CD4-positive, alpha-beta T cell (primary cell): ENCODE data around the gene CLEC1B. TPM values are rescaled to one million over a fixed set of nuclear protein-coding genes. Genes with fewer than 3 reads are reported as not detected.

Experiments used
- ATAC-seq: fragments of 200-7000 bp; cut with Tn5 transposase; one replicate; pipeline ENCODE4 v1.10.0; 2022; ENCODE audit warnings: mild to moderate bottlenecking; ENCODE audit not compliant: poor library complexity
- CTCF ChIA-PET: fragments of 350-600 bp; sonication (Branson Sonifier 250); formaldehyde crosslinking; loops from one replicate; lab custom pipeline; 2021; ENCODE audit warnings: antibody characterized with exemption, inconsistent platforms; lab: Charles Lee
- POLR2A ChIA-PET: fragments of 350-600 bp; sonication (Branson Sonifier 250); formaldehyde crosslinking; loops from one replicate; lab custom pipeline; 2021; ENCODE audit warnings: antibody characterized with exemption, inconsistent platforms; lab: Charles Lee
- DNase-seq, 14 experiments: peaks; one replicate each; pipeline ENCODE4 v3.0.0-alpha.2; 2013 to 2020; ENCODE audit warnings: mixed read lengths in 2 of 14
- H3K27ac ChIP-seq, 2 donors: one replicate each; pipeline versions ENCODE4 v1.5.1 to v1.7.0; 2013; ENCODE audit warnings: low read length in 2 of 2, low read depth in 1 of 2, mild to moderate bottlenecking in 1 of 2
- H3K27me3 ChIP-seq, 2 experiments: 1 replicate in 1 of 2; 2 replicates in 1 of 2; pipeline versions ENCODE4 v1.6.1 to v1.7.0; 2013; ENCODE audit warnings: low read length in 2 of 2, control low read depth in 1 of 2, mild to moderate bottlenecking in 1 of 2, moderate library complexity in 1 of 2; ENCODE audit not compliant: insufficient read depth in 2 of 2, control insufficient read depth in 1 of 2
- H3K36me3 ChIP-seq: one replicate; pipeline ENCODE4 v1.6.1; 2013; ENCODE audit warnings: low read length, control low read depth; ENCODE audit not compliant: insufficient read depth
- H3K4me1 ChIP-seq: one replicate; pipeline ENCODE4 v1.6.1; 2013; ENCODE audit warnings: low read length, control low read depth; ENCODE audit not compliant: insufficient read depth
- H3K4me3 ChIP-seq: one replicate; pipeline ENCODE4 v1.5.1; 2013; ENCODE audit warnings: mild to moderate bottlenecking, low read length, moderate library complexity
- H3K9me3 ChIP-seq, 2 experiments: 1 replicate in 1 of 2; 2 replicates in 1 of 2; pipeline versions ENCODE4 v1.6.1 to v1.7.0; 2013; ENCODE audit warnings: low read length in 2 of 2, mild to moderate bottlenecking in 2 of 2, control low read depth in 1 of 2, moderate library complexity in 1 of 2; ENCODE audit not compliant: control insufficient read depth in 1 of 2, insufficient read depth in 1 of 2
- H3K27ac Mint-ChIP-seq: one replicate; pipeline ENCODE4 v1.8.0; 2020; ENCODE audit warnings: mixed read lengths
- H3K27me3 Mint-ChIP-seq: one replicate; pipeline ENCODE4 v1.8.0; 2021; ENCODE audit warnings: mixed read lengths
- H3K36me3 Mint-ChIP-seq: one replicate; pipeline ENCODE4 v1.8.0; 2021; ENCODE audit warnings: low read depth, mixed read lengths
- H3K4me1 Mint-ChIP-seq: one replicate; pipeline ENCODE4 v1.8.0; 2021; ENCODE audit warnings: low read depth, mixed read lengths
- H3K4me3 Mint-ChIP-seq: one replicate; pipeline ENCODE4 v1.8.0; 2020; ENCODE audit warnings: mild to moderate bottlenecking, mixed read lengths
- H3K9me3 Mint-ChIP-seq: one replicate; pipeline ENCODE4 v1.8.0; 2020; ENCODE audit warnings: mixed read lengths
- intact Hi-C, 2 experiments: fragments of 100-400 bp; cut with DNase I in 1 of 2; cut with micrococcal nuclease in 1 of 2; formaldehyde crosslinking; loops; one replicate each; pipeline versions ENCODE4 v1.15.1 to v1.9.0; 2023 to 2025; cut with DNase I, micrococcal nuclease
- total RNA-seq, 174 experiments: library from RNA in 2 of 174; stranded (reverse) in 2 of 174; gene quantifications; one replicate each; pipeline ENCODE4 v1.2.3 and lab custom pipeline; 2021 to 2026
- TF ChIP-seq, protein P1 (sequence below): fragments of 200-600 bp; IDR thresholded peaks from one replicate; pipeline ENCODE4 v1.8.0; 2022; ENCODE audit warnings: antibody characterized with exemption, mild to moderate bottlenecking

CLEC1B gene
- total RNA-seq, 2 experiments from 2014 or later, result not detected

DNA sequence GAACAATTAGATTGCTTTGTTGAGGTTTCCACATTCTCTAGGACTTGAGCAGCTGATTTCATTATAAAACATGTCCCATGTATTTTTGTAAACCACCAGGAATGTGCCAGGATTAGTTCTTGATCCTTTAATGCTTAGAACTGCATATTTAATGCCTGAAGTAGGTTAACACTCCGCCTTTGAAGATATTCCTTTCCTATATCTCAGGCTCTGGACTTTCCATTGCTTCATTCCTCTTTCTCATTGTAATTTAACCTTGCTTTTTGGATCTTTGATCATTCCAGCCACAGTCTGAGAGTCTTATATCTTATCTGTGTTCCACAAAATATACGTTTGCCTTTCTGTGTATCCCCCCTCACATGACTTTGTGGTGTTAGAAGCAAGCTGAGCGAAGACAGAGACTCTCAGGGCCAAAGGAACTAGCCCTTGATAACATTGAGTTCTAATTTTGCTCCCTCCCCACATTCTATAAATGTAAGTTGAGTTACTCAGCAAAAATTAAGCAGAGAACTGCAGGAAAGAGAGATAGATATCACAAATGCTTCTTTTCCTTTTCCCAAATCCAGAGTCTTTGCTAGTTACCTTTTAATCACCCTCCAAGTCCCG lies 2.4 kb upstream of the CLEC1B start:
- CTCF ChIA-PET, result interaction anchor here (1.1 kb wide), 1 partner anchor 9 kb away, joined by 4 read pairs; the partner anchor contains the start of gene CLEC12B
- Mint-ChIP-seq H3K4me3 (no peak overlapping the region), H3K36me3 (no peaks in the 10 kb centered on the region), H3K27ac (no peak overlapping the region), H3K9me3 (no peaks in the 10 kb centered on the region), H3K27me3 (peaks cover 5% of the 10 kb centered on the region), H3K4me1 (no peaks in the 10 kb centered on the region)
- Histone ChIP-seq H3K9me3 (no peaks in the 10 kb centered on the region), H3K36me3 (no peaks in the 10 kb centered on the region), H3K4me3 (no peak overlapping the region), H3K4me1 (no peaks in the 10 kb centered on the region), H3K27ac (no peak overlapping the region), H3K27me3 (no peaks in the 10 kb centered on the region)
- TF ChIP-seq, protein P1, sequence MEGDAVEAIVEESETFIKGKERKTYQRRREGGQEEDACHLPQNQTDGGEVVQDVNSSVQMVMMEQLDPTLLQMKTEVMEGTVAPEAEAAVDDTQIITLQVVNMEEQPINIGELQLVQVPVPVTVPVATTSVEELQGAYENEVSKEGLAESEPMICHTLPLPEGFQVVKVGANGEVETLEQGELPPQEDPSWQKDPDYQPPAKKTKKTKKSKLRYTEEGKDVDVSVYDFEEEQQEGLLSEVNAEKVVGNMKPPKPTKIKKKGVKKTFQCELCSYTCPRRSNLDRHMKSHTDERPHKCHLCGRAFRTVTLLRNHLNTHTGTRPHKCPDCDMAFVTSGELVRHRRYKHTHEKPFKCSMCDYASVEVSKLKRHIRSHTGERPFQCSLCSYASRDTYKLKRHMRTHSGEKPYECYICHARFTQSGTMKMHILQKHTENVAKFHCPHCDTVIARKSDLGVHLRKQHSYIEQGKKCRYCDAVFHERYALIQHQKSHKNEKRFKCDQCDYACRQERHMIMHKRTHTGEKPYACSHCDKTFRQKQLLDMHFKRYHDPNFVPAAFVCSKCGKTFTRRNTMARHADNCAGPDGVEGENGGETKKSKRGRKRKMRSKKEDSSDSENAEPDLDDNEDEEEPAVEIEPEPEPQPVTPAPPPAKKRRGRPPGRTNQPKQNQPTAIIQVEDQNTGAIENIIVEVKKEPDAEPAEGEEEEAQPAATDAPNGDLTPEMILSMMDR, result no peak
- POLR2A ChIA-PET, result interaction anchor here (0.7 kb wide), 2 partner anchors 67 to 98 kb away, joined by 3 read pairs; no protein-coding TSS in a partner anchor
- ATAC-seq (no peak), DNase-seq (no peak)
- intact Hi-C loops, result no loop called here

- H3K36me3 Mint-ChIP-seq, result no peaks in the 10 kb centered on the region
- ChIA-PET CTCF (no interaction called here), POLR2A (no interaction called here)
- H3K4me3 Mint-ChIP-seq, result no peak overlapping the region
- TF ChIP-seq, protein P1, result no peak
- no peaks in the 10 kb centered on the region for H3K9me3 Mint-ChIP-seq
- intact Hi-C loops, result no loop called here
- no peaks in the 10 kb centered on the region for H3K36me3 ChIP-seq
- H3K27ac Mint-ChIP-seq, result no peak overlapping the region
- no peak overlapping the region for H3K4me3 ChIP-seq
- ATAC-seq (no peak), DNase-seq (no peak)
- no peaks in the 10 kb centered on the region for H3K4me1 Mint-ChIP-seq
- no peak overlapping the region for H3K27ac ChIP-seq
- no peaks in the 10 kb centered on the region for H3K4me1 ChIP-seq
- H3K27me3 ChIP-seq, result no peaks in the 10 kb centered on the region
- H3K9me3 ChIP-seq, result no peaks in the 10 kb centered on the region
- peaks cover 14% of the 10 kb centered on the region for H3K27me3 Mint-ChIP-seq
Observed at GRCh38 chr12:9992296-9992695, 6.6 kb downstream of the CLEC1B start.

- DNase-seq, result no peak
- no peaks in the 10 kb centered on the region for H3K9me3 Mint-ChIP-seq
Observed at GRCh38 chr12:9991876-9992275, 7.0 kb downstream of the CLEC1B start.

More at GRCh38 chr12:9991876-9992275, 7.0 kb downstream of the CLEC1B start:
- H3K27ac ChIP-seq, result no peak overlapping the region
- H3K27me3 ChIP-seq, result no peaks in the 10 kb centered on the region
- H3K4me1 Mint-ChIP-seq, result no peaks in the 10 kb centered on the region
- peaks cover 14% of the 10 kb centered on the region for H3K27me3 Mint-ChIP-seq
- no peaks in the 10 kb centered on the region for H3K9me3 ChIP-seq
- TF ChIP-seq, protein P1, result no peak
- no peaks in the 10 kb centered on the region for H3K36me3 ChIP-seq
- no peak overlapping the region for H3K4me3 ChIP-seq
- CTCF ChIA-PET, result no interaction called here
- intact Hi-C loops, result no loop called here
- H3K27ac Mint-ChIP-seq, result no peak overlapping the region
- H3K4me1 ChIP-seq, result no peaks in the 10 kb centered on the region
- no peak overlapping the region for H3K4me3 Mint-ChIP-seq
- POLR2A ChIA-PET, result no interaction called here
- no peaks in the 10 kb centered on the region for H3K36me3 Mint-ChIP-seq
- ATAC-seq, result no peak
